PC-9 (cell line): ENCODE measurements around the gene CDPF1.

Experiments
- EZH2 ChIP-seq: fragments of 200-600 bp; sonication (generic); IDR thresholded peaks from 2 replicates; pipeline ENCODE4 v1.8.0; 2017; ENCODE audit warnings: antibody characterized with exemption, low read depth
- TF ChIP-seq, protein P1 (sequence below): fragments of 200-600 bp; sonication (generic); conservative IDR thresholded peaks from 2 replicates; pipeline ENCODE4 v1.6.1; 2017; ENCODE audit warnings: mixed run types, antibody characterized with exemption, mild to moderate bottlenecking, moderate library complexity

DNA sequence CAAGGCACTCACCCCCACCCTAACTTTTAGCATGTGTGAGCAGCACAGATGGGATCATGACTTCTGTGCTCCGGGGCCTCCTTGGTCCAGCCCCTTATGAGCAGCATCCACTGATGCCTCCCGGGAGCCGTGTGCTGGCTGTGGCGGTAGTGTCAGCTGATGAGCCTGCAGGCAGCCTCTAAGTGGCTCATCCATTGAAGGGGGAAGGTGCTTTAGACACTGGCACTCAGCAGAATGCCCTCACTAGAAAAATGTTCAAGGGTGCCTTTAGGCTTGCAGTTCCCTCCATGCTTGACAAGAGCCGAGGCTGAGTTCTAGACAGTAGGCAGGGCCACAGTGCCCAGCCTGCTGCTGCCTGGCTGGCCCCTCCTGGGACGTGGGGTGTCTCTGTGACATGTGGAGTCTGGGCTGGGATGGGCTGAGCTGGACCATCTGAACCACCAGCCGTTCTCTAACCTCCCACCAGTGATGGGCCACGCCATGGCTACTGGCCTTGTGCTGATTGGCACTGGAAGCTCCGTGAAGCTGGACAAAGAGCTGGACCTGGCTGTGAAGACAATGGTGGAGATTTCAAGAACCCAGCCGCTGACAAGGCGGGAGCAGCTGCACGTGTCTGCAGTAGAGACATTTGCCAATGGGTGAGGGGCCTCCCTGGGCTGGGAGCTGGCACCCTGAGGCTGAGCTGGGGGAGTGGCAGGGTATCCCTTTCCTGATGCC, 23.5 kb upstream of the CDPF1 start:
- TF ChIP-seq, protein P1, sequence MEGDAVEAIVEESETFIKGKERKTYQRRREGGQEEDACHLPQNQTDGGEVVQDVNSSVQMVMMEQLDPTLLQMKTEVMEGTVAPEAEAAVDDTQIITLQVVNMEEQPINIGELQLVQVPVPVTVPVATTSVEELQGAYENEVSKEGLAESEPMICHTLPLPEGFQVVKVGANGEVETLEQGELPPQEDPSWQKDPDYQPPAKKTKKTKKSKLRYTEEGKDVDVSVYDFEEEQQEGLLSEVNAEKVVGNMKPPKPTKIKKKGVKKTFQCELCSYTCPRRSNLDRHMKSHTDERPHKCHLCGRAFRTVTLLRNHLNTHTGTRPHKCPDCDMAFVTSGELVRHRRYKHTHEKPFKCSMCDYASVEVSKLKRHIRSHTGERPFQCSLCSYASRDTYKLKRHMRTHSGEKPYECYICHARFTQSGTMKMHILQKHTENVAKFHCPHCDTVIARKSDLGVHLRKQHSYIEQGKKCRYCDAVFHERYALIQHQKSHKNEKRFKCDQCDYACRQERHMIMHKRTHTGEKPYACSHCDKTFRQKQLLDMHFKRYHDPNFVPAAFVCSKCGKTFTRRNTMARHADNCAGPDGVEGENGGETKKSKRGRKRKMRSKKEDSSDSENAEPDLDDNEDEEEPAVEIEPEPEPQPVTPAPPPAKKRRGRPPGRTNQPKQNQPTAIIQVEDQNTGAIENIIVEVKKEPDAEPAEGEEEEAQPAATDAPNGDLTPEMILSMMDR = no peak
- TF ChIP-seq EZH2 = no peak
